WERI-Rb-1 (cell line): ENCODE measurements around the gene BAG3.

Source experiments
- DNase-seq: peaks from one replicate; pipeline ENCODE4 v3.0.0-alpha.2; 2020
- H3K27ac ChIP-seq: fragments of 250-450 bp; sonication (Bioruptor Pico); 2 replicates; pipeline ENCODE4 v1.5.1; 2020; ENCODE audit warnings: mild to moderate bottlenecking, moderate library complexity
- H3K27me3 ChIP-seq: fragments of 250-450 bp; sonication (Bioruptor Pico); 2 replicates; pipeline ENCODE4 v1.5.1; 2021; ENCODE audit warnings: mild to moderate bottlenecking, low read depth, moderate library complexity; ENCODE audit not compliant: insufficient read depth, severe bottlenecking
- H3K36me3 ChIP-seq: fragments of 250-450 bp; sonication (Bioruptor Pico); 2 replicates; pipeline ENCODE4 v1.5.1; 2020; ENCODE audit warnings: mild to moderate bottlenecking, moderate library complexity
- H3K4me3 ChIP-seq: 2 replicates; pipeline ENCODE4 v1.5.1; 2011; ENCODE audit warnings: low read depth, mild to moderate bottlenecking, control low read depth, low read length
- H3K9me3 ChIP-seq: fragments of 250-450 bp; sonication (Bioruptor Pico); 2 replicates; pipeline ENCODE4 v1.5.1; 2021; ENCODE audit warnings: mild to moderate bottlenecking, moderate library complexity; ENCODE audit not compliant: severe bottlenecking
- CTCF ChIP-seq: IDR thresholded peaks from 2 replicates; pipeline ENCODE4 v1.5.1; 2011; ENCODE audit warnings: low read depth, mild to moderate bottlenecking, control low read depth, inconsistent platforms, low read length

Gene BAG3

GRCh38 chr10:119714484-119714816 is 63.3 kb downstream of the BAG3 start:
- Histone ChIP-seq H3K27me3 (no peaks in the 10 kb centered on the region), H3K4me3 (no peak overlapping the region), H3K9me3 (peaks cover 12% of the 10 kb centered on the region), H3K36me3 (no peaks in the 10 kb centered on the region), H3K27ac (peak overlapping the region; percentile 64)
- TF ChIP-seq CTCF, result no peak
- no peak for DNase-seq

GRCh38 chr10:119715628-119716505 is 64.7 kb downstream of the BAG3 start:
- no peak overlapping the region for H3K27ac ChIP-seq
- no peaks in the 10 kb centered on the region for H3K36me3 ChIP-seq
- peaks cover 12% of the 10 kb centered on the region for H3K9me3 ChIP-seq
- no peak for TF ChIP-seq CTCF
- no peaks in the 10 kb centered on the region for H3K27me3 ChIP-seq
- no peak for DNase-seq
- H3K4me3 ChIP-seq, result no peak overlapping the region

GRCh38 chr10:119723161-119723560 is 72.0 kb downstream of the BAG3 start:
- Histone ChIP-seq H3K9me3 (peaks cover 8% of the 10 kb centered on the region), H3K27ac (peak overlapping the region; percentile 94), H3K27me3 (no peaks in the 10 kb centered on the region), H3K4me3 (no peak overlapping the region), H3K36me3 (no peaks in the 10 kb centered on the region)
- DNase-seq, result no peak
- no peak for TF ChIP-seq CTCF

- H3K27ac ChIP-seq, result peak overlapping the region; percentile 94
- no peaks in the 10 kb centered on the region for H3K36me3 ChIP-seq
- no peak for TF ChIP-seq CTCF
- no peak for DNase-seq
- peaks cover 8% of the 10 kb centered on the region for H3K9me3 ChIP-seq
- H3K4me3 ChIP-seq, result no peak overlapping the region
- no peaks in the 10 kb centered on the region for H3K27me3 ChIP-seq
Measured at GRCh38 chr10:119723624-119724023, 72.4 kb downstream of the BAG3 start.

GRCh38 chr10:119724593-119725516 is 73.7 kb downstream of the BAG3 start:
- Histone ChIP-seq H3K36me3 (no peaks in the 10 kb centered on the region), H3K4me3 (peak overlapping the region; percentile 63), H3K9me3 (peaks cover 8% of the 10 kb centered on the region), H3K27ac (peak overlapping the region; percentile 94), H3K27me3 (no peaks in the 10 kb centered on the region)
- no peak for DNase-seq
- no peak for TF ChIP-seq CTCF
